Measurements from ENCODE around the gene COP1. TPM values are rescaled to one million over a fixed set of nuclear protein-coding genes. Genes with fewer than 3 reads are reported as not detected.

COP1 gene
- total RNA-seq, 2 experiments from 2014 or later, result 37.0 to 40.9 TPM

GRCh38 chr1:175951627-175952026 is 255.5 kb downstream of the COP1 start:
- Mint-ChIP-seq H3K27me3 (no peaks in the 10 kb centered on the region), H3K36me3 (peaks cover 63% of the 10 kb centered on the region), H3K27ac (no peak overlapping the region), H3K4me3 (no peak overlapping the region), H3K9me3 (peaks cover 8% of the 10 kb centered on the region), H3K4me1 (no peaks in the 10 kb centered on the region)
- no peak for DNase-seq

- Mint-ChIP-seq H3K9me3 (peaks cover 7% of the 10 kb centered on the region), H3K4me1 (no peaks in the 10 kb centered on the region), H3K36me3 (peaks cover 67% of the 10 kb centered on the region), H3K4me3 (no peak overlapping the region), H3K27me3 (no peaks in the 10 kb centered on the region), H3K27ac (no peak overlapping the region)
- no peak for DNase-seq
Observed at GRCh38 chr1:175947771-175948170, 259.3 kb downstream of the COP1 start.

- Mint-ChIP-seq H3K4me1 (no peaks in the 10 kb centered on the region), H3K36me3 (peaks cover 77% of the 10 kb centered on the region), H3K9me3 (peaks cover 2% of the 10 kb centered on the region), H3K27ac (no peak overlapping the region), H3K4me3 (no peak overlapping the region), H3K27me3 (no peaks in the 10 kb centered on the region)
- no peak for DNase-seq
Observed at GRCh38 chr1:175944591-175944990, 262.5 kb downstream of the COP1 start.

GRCh38 chr1:175941164-175941563 is 265.9 kb downstream of the COP1 start:
- H3K9me3 Mint-ChIP-seq, result peaks cover 9% of the 10 kb centered on the region
- H3K4me3 Mint-ChIP-seq, result no peak overlapping the region
- H3K27me3 Mint-ChIP-seq, result no peaks in the 10 kb centered on the region
- H3K4me1 Mint-ChIP-seq, result no peaks in the 10 kb centered on the region
- H3K27ac Mint-ChIP-seq, result no peak overlapping the region
- peaks cover 74% of the 10 kb centered on the region for H3K36me3 Mint-ChIP-seq
- DNase-seq, result no peak

- H3K27me3 Mint-ChIP-seq, result no peaks in the 10 kb centered on the region
- peaks cover 69% of the 10 kb centered on the region for H3K36me3 Mint-ChIP-seq
- H3K4me1 Mint-ChIP-seq, result no peaks in the 10 kb centered on the region
- H3K27ac Mint-ChIP-seq, result no peak overlapping the region
- no peak for DNase-seq
- H3K4me3 Mint-ChIP-seq, result no peak overlapping the region
- peaks cover 16% of the 10 kb centered on the region for H3K9me3 Mint-ChIP-seq
Observed at GRCh38 chr1:175936736-175937135, 270.4 kb downstream of the COP1 start.

GRCh38 chr1:175935566-175936115 is 271.4 kb downstream of the COP1 start:
- no peaks in the 10 kb centered on the region for H3K4me1 Mint-ChIP-seq
- no peak overlapping the region for H3K4me3 Mint-ChIP-seq
- peaks cover 66% of the 10 kb centered on the region for H3K36me3 Mint-ChIP-seq

GRCh38 chr1:175935166-175935565 is 271.9 kb downstream of the COP1 start:
- H3K27me3 Mint-ChIP-seq, result no peaks in the 10 kb centered on the region
- peaks cover 16% of the 10 kb centered on the region for H3K9me3 Mint-ChIP-seq
- no peak for DNase-seq
- H3K36me3 Mint-ChIP-seq, result peaks cover 62% of the 10 kb centered on the region
- H3K4me1 Mint-ChIP-seq, result no peaks in the 10 kb centered on the region
- H3K27ac Mint-ChIP-seq, result no peak overlapping the region
- H3K4me3 Mint-ChIP-seq, result no peak overlapping the region

More at GRCh38 chr1:175935566-175936115, 271.4 kb downstream of the COP1 start:
- H3K27ac Mint-ChIP-seq, result no peak overlapping the region
- no peak for DNase-seq
- H3K27me3 Mint-ChIP-seq, result no peaks in the 10 kb centered on the region
- H3K9me3 Mint-ChIP-seq, result peaks cover 16% of the 10 kb centered on the region

GRCh38 chr1:175933801-175934200 is 273.3 kb downstream of the COP1 start:
- H3K27ac Mint-ChIP-seq, result no peak overlapping the region
- H3K4me1 Mint-ChIP-seq, result no peaks in the 10 kb centered on the region
- H3K4me3 Mint-ChIP-seq, result no peak overlapping the region
- DNase-seq, result no peak
- H3K9me3 Mint-ChIP-seq, result peaks cover 21% of the 10 kb centered on the region
- H3K36me3 Mint-ChIP-seq, result peaks cover 56% of the 10 kb centered on the region
- H3K27me3 Mint-ChIP-seq, result no peaks in the 10 kb centered on the region

GRCh38 chr1:175927944-175928343 is 279.1 kb downstream of the COP1 start:
- no peak overlapping the region for H3K27ac Mint-ChIP-seq
- peaks cover 29% of the 10 kb centered on the region for H3K9me3 Mint-ChIP-seq
- H3K36me3 Mint-ChIP-seq, result peaks cover 46% of the 10 kb centered on the region
- no peaks in the 10 kb centered on the region for H3K27me3 Mint-ChIP-seq
- H3K4me3 Mint-ChIP-seq, result no peak overlapping the region
- H3K4me1 Mint-ChIP-seq, result no peaks in the 10 kb centered on the region
- DNase-seq, result no peak

- Mint-ChIP-seq H3K4me3 (no peak overlapping the region), H3K36me3 (peaks cover 44% of the 10 kb centered on the region), H3K4me1 (no peaks in the 10 kb centered on the region), H3K9me3 (peaks cover 15% of the 10 kb centered on the region), H3K27ac (no peak overlapping the region), H3K27me3 (no peaks in the 10 kb centered on the region)
- no peak for DNase-seq
Observed at GRCh38 chr1:175922254-175922881, 284.7 kb downstream of the COP1 start.

GRCh38 chr1:175920381-175920780 is 286.7 kb downstream of the COP1 start:
- H3K27ac Mint-ChIP-seq, result no peak overlapping the region
- H3K36me3 Mint-ChIP-seq, result peaks cover 48% of the 10 kb centered on the region
- no peak for DNase-seq
- peaks cover 7% of the 10 kb centered on the region for H3K9me3 Mint-ChIP-seq
- H3K4me1 Mint-ChIP-seq, result no peaks in the 10 kb centered on the region
- no peak overlapping the region for H3K4me3 Mint-ChIP-seq
- H3K27me3 Mint-ChIP-seq, result no peaks in the 10 kb centered on the region

- DNase-seq, result no peak
- H3K9me3 Mint-ChIP-seq, result peaks cover 2% of the 10 kb centered on the region
- no peaks in the 10 kb centered on the region for H3K27me3 Mint-ChIP-seq
- no peaks in the 10 kb centered on the region for H3K4me1 Mint-ChIP-seq
- no peak overlapping the region for H3K27ac Mint-ChIP-seq
- H3K36me3 Mint-ChIP-seq, result peaks cover 47% of the 10 kb centered on the region
- no peak overlapping the region for H3K4me3 Mint-ChIP-seq
Observed at GRCh38 chr1:175919001-175919400, 288.1 kb downstream of the COP1 start.

- Mint-ChIP-seq H3K36me3 (peaks cover 53% of the 10 kb centered on the region), H3K9me3 (peaks cover 6% of the 10 kb centered on the region), H3K27me3 (no peaks in the 10 kb centered on the region), H3K4me1 (no peaks in the 10 kb centered on the region), H3K4me3 (no peak overlapping the region), H3K27ac (no peak overlapping the region)
- no peak for DNase-seq
Observed at GRCh38 chr1:175918364-175918801, 288.7 kb downstream of the COP1 start.

- peaks cover 35% of the 10 kb centered on the region for H3K9me3 Mint-ChIP-seq
- no peak overlapping the region for H3K4me3 Mint-ChIP-seq
- DNase-seq, result no peak
- no peaks in the 10 kb centered on the region for H3K27me3 Mint-ChIP-seq
- no peak overlapping the region for H3K27ac Mint-ChIP-seq
- H3K36me3 Mint-ChIP-seq, result peaks cover 62% of the 10 kb centered on the region
- no peaks in the 10 kb centered on the region for H3K4me1 Mint-ChIP-seq
Observed at GRCh38 chr1:175914115-175914514, 293.0 kb downstream of the COP1 start.

- peaks cover 50% of the 10 kb centered on the region for H3K36me3 Mint-ChIP-seq
- no peak overlapping the region for H3K27ac Mint-ChIP-seq
- no peaks in the 10 kb centered on the region for H3K27me3 Mint-ChIP-seq
- H3K4me1 Mint-ChIP-seq, result no peaks in the 10 kb centered on the region
- H3K9me3 Mint-ChIP-seq, result peaks cover 40% of the 10 kb centered on the region
- no peak overlapping the region for H3K4me3 Mint-ChIP-seq
- DNase-seq, result no peak
Observed at GRCh38 chr1:175911138-175911537, 295.9 kb downstream of the COP1 start.

GRCh38 chr1:175906370-175906769 is 300.7 kb downstream of the COP1 start:
- Mint-ChIP-seq H3K27ac (no peak overlapping the region), H3K36me3 (peaks cover 23% of the 10 kb centered on the region)

More at GRCh38 chr1:175906370-175906769, 300.7 kb downstream of the COP1 start:
- Mint-ChIP-seq H3K4me3 (no peak overlapping the region), H3K4me1 (no peaks in the 10 kb centered on the region), H3K9me3 (peaks cover 20% of the 10 kb centered on the region), H3K27me3 (no peaks in the 10 kb centered on the region)
- DNase-seq, result no peak
